ENCODE measurements around the gene CCDC15.
A peak's percentile ranks its signal among the peaks of the same experiment; 100 is the strongest.
"Not testable (repeated sequence)": the region's sequence is repeated elsewhere in the genome, so short reads cannot be mapped to it uniquely, and the experiment has no call there.

Gene CCDC15

DNA sequence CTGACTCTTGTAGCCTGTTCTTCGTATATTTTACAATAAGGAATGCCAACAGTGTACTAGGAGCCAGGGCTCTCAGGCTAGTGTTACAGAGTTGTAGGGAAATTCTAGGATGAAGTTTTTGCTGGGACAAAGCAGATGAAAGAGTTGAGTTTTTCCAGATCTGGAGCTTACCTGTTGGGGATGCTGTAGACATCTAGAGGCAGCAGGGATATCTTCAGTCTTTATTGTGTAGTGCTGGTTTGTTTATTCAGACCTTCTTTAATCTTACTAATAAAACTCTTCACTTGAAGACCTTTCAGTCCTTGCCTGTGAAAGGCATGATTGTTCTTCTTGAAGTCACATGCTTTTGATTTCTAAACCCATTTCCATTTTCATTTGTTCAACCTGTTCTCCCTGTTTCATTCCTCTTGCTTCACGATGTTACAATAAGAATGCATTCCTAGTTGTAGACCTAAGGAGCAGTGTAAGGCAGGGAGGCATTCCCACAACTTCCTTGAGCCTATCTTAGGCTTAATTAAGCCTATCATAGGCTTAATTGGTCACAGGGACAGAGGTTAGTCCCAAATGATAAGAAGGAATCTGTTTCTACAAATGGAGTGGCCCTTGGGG is 101.2 kb downstream of the CCDC15 start:
- no peak overlapping the region for H3K9ac ChIP-seq (ENCODE audit: low read length in 2 of 2)
- H3K27ac ChIP-seq (ENCODE audit: low read length), result no peak overlapping the region

DNA sequence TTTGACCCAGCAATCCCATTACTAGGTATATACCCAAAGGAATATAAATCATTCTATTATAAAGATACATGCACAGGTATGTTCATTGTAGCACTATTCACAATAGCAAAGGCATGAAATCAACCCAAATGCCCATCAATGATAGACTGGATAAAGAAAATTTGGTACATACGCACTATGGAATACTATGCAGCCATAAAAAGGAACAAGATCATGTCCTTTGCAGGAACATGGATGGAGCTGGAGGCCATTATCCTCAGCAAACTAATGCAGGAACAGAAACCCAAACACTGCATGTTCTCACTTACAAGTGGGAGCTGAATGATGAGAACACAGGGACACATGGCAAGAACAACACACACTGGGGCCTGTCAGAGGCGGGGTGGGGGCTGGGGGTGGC is 102.1 kb downstream of the CCDC15 start:
- not testable (repeated sequence) for H3K27me3 ChIP-seq (ENCODE audit: control insufficient read depth in 1 of 2, insufficient read depth in 2 of 2, low read length in 2 of 2); H3K4me3 ChIP-seq (ENCODE audit: low read length in 2 of 2); H3K36me3 ChIP-seq (ENCODE audit: control insufficient read depth in 2 of 2, insufficient read depth in 2 of 2, low read length in 2 of 2); H3K27ac ChIP-seq (ENCODE audit: low read length); H3K4me1 ChIP-seq (ENCODE audit: control insufficient read depth, insufficient read depth, low read length); H3K9ac ChIP-seq (ENCODE audit: low read length in 2 of 2); H3K9me3 ChIP-seq (ENCODE audit: control insufficient read depth in 2 of 2, low read length in 2 of 2)

More for the DNA sequence above, 101.2 kb downstream of the CCDC15 start:
- Histone ChIP-seq H3K9me3 (ENCODE audit: control insufficient read depth in 2 of 2, low read length in 2 of 2) (no peaks in the 10 kb centered on the region), H3K4me3 (ENCODE audit: low read length in 2 of 2) (no peak overlapping the region), H3K4me1 (ENCODE audit: control insufficient read depth, insufficient read depth, low read length) (no peaks in the 10 kb centered on the region), H3K36me3 (ENCODE audit: control insufficient read depth in 2 of 2, insufficient read depth in 2 of 2, low read length in 2 of 2) (no peaks in the 10 kb centered on the region), H3K27me3 (ENCODE audit: control insufficient read depth in 1 of 2, insufficient read depth in 2 of 2, low read length in 2 of 2) (no peaks in the 10 kb centered on the region)

DNA sequence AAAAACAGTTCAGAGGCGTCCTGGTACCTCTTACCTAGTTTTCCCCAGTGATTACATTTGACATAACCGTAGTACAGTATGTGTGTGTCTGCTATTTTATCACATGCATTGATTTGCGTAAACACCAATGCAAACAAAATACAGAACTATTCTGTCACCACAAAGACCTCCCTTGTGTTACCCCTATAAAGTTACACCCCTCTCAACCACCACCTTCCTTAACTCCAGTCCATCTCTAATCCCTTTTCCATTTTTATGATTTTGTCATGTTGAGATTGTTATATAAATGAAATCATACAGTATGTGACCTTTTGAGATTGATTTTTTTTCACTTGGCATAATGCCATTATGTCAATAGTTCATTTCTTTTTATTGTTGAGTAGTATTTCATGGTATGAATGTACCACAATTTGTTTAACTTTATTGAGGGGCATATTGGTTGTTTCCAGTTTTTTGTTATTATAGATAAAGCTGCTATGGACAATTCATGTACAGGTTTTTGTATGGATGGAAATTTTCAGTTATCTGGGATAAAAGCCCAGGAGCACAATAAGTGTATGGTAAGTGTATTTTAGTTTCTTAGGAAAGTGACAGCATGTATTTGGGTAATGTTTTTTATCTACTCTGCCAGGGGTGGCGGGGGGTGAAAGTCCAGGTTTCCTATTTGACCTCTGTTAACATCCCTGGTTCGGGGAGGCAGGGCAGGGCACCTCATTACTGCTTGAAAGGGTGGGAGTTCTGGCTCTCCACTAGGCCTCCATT is 103.1 kb downstream of the CCDC15 start:
- Histone ChIP-seq H3K36me3 (ENCODE audit: control insufficient read depth in 2 of 2, insufficient read depth in 2 of 2, low read length in 2 of 2) (no peaks in the 10 kb centered on the region), H3K4me3 (ENCODE audit: low read length in 2 of 2) (no peak overlapping the region), H3K27ac (ENCODE audit: low read length) (no peak overlapping the region), H3K9me3 (ENCODE audit: control insufficient read depth in 2 of 2, low read length in 2 of 2) (no peaks in the 10 kb centered on the region), H3K9ac (ENCODE audit: low read length in 2 of 2) (no peak overlapping the region), H3K4me1 (ENCODE audit: control insufficient read depth, insufficient read depth, low read length) (no peaks in the 10 kb centered on the region), H3K27me3 (ENCODE audit: control insufficient read depth in 1 of 2, insufficient read depth in 2 of 2, low read length in 2 of 2) (no peaks in the 10 kb centered on the region)

- Histone ChIP-seq H3K36me3 (ENCODE audit: control insufficient read depth in 2 of 2, insufficient read depth in 2 of 2, low read length in 2 of 2) (no peaks in the 10 kb centered on the region), H3K27ac (ENCODE audit: low read length) (no peak overlapping the region), H3K4me1 (ENCODE audit: control insufficient read depth, insufficient read depth, low read length) (no peaks in the 10 kb centered on the region), H3K4me3 (ENCODE audit: low read length in 2 of 2) (no peak overlapping the region), H3K9ac (ENCODE audit: low read length in 2 of 2) (no peak overlapping the region), H3K27me3 (ENCODE audit: control insufficient read depth in 1 of 2, insufficient read depth in 2 of 2, low read length in 2 of 2) (no peaks in the 10 kb centered on the region), H3K9me3 (ENCODE audit: control insufficient read depth in 2 of 2, low read length in 2 of 2) (no peaks in the 10 kb centered on the region)
Observed at GRCh38 chr11:125057693-125058016, 103.7 kb downstream of the CCDC15 start.

DNA sequence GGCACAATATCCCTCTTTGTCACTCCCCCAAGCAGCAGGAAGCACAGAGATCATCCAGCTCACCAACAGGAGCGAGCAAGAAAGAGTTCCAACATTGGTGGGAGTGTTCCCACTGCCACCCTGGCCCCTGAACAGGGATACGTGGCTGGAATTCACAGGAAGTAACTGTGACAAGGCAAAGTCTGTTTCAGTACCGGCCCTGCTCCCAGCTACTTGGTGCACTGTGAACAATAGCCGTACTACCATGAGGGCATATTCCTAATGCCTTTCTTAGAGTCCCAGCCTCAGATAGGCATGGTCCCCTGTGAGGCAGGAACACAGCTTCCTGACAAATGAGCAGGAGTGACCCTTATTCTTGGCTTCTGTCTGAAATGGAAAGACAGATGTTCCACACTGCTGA is 107.3 kb downstream of the CCDC15 start:
- Histone ChIP-seq H3K4me1 (ENCODE audit: control insufficient read depth, insufficient read depth, low read length) (peaks cover 7% of the 10 kb centered on the region), H3K27me3 (ENCODE audit: control insufficient read depth in 1 of 2, insufficient read depth in 2 of 2, low read length in 2 of 2) (no peaks in the 10 kb centered on the region), H3K27ac (ENCODE audit: low read length) (no peak overlapping the region), H3K4me3 (ENCODE audit: low read length in 2 of 2) (no peak overlapping the region), H3K9me3 (ENCODE audit: control insufficient read depth in 2 of 2, low read length in 2 of 2) (no peaks in the 10 kb centered on the region), H3K9ac (ENCODE audit: low read length in 2 of 2) (no peak overlapping the region), H3K36me3 (ENCODE audit: control insufficient read depth in 2 of 2, insufficient read depth in 2 of 2, low read length in 2 of 2) (no peaks in the 10 kb centered on the region)

DNA sequence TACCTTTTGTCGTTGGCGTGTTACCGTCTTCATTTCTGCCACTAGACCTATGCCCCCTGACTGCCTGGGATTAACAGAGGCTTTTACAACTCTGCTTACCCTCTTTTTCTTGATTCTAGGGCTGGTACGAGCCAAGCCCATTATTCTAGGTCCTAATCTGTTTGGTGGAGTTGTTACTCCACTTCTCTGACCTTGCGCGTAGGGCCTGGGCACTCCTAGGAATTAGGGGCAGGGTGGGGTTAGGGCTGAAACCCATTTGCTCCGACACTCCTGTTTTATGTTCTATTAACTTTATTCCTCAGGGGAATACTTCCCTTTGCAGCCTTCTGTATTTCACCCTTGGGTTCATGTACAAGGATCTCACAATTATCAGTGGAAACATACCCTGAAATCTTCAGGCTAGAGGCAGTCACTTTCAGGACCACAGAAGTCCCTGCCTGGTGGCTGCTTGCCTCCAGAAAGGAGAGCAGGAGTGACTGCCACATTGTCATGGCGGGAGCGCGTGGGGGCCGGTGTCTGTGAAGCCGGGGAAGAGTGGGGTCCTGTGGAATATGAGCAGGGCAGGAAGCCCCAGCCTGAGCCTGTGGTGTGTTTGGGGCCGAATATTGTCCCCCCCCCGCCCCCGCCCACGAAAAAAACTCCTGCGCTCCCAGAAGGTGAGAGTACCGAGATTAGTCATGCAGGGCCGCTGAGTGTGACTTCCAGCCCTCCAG is 108.4 kb downstream of the CCDC15 start:
- Histone ChIP-seq H3K4me3 (ENCODE audit: low read length in 2 of 2) (peak overlapping the region; percentile 81 to 83), H3K27ac (ENCODE audit: low read length) (no peak overlapping the region), H3K9me3 (ENCODE audit: control insufficient read depth in 2 of 2, low read length in 2 of 2) (no peaks in the 10 kb centered on the region), H3K9ac (ENCODE audit: low read length in 2 of 2) (peak overlapping the region; percentile 53 to 65), H3K4me1 (ENCODE audit: control insufficient read depth, insufficient read depth, low read length) (peaks cover 7% of the 10 kb centered on the region), H3K27me3 (ENCODE audit: control insufficient read depth in 1 of 2, insufficient read depth in 2 of 2, low read length in 2 of 2) (no peaks in the 10 kb centered on the region), H3K36me3 (ENCODE audit: control insufficient read depth in 2 of 2, insufficient read depth in 2 of 2, low read length in 2 of 2) (no peaks in the 10 kb centered on the region)

- H3K27ac ChIP-seq (ENCODE audit: low read length), result no peak within 1 kb of the TSS
Observed at GRCh38 chr11:125062931-125063428, 109.0 kb downstream of the CCDC15 start, which contains the start of gene SLC37A2. SLC37A2 (plus strand) TSS chr11:125063305; CDS start chr11:125063368, 63 bp downstream.

DNA sequence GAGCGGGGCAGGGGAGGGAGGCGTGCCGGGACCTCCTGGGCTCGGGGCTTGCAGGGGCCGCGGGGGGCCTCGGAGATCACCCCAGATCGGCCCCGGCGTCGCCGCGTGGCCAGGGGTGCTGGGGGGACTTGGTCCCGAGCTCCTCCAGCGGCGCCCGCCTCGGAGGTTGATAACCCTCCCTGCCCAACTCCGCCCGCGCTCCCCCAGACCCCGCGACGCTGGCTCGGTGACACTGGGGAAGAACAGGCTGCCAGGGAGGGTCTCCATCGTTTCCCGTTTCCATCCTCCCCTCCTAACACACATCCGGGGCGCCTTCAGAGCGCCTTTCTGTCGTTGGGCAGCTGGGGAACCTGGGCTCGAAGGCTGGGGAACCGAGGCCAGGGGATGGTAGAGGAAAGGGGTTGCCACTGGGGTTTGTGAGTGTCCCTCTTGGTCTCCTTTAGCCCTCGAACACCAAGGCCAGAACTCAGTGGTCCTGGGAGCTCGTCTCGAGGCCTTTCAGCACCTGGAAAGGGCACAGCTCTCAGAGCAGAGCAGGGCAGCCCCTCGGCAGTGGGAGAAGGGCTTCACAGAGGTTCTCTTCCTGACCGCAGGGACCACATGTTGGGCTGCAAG is 109.5 kb downstream of the CCDC15 start:
- Histone ChIP-seq H3K36me3 (ENCODE audit: control insufficient read depth in 2 of 2, insufficient read depth in 2 of 2, low read length in 2 of 2) (no peaks in the 10 kb centered on the region), H3K9me3 (ENCODE audit: control insufficient read depth in 2 of 2, low read length in 2 of 2) (no peaks in the 10 kb centered on the region), H3K9ac (ENCODE audit: low read length in 2 of 2) (peak overlapping the region; percentile 53 to 65), H3K27me3 (ENCODE audit: control insufficient read depth in 1 of 2, insufficient read depth in 2 of 2, low read length in 2 of 2) (no peaks in the 10 kb centered on the region), H3K27ac (ENCODE audit: low read length) (no peak overlapping the region), H3K4me1 (ENCODE audit: control insufficient read depth, insufficient read depth, low read length) (peaks cover 7% of the 10 kb centered on the region), H3K4me3 (ENCODE audit: low read length in 2 of 2) (peak overlapping the region; percentile 81 to 83)

More at GRCh38 chr11:125062931-125063428, 109.0 kb downstream of the CCDC15 start, which contains the start of gene SLC37A2:
- Histone ChIP-seq H3K36me3 (ENCODE audit: control insufficient read depth in 2 of 2, insufficient read depth in 2 of 2, low read length in 2 of 2) (no peaks in the 10 kb centered on the region), H3K4me1 (ENCODE audit: control insufficient read depth, insufficient read depth, low read length) (peaks cover 7% of the 10 kb centered on the region), H3K27me3 (ENCODE audit: control insufficient read depth in 1 of 2, insufficient read depth in 2 of 2, low read length in 2 of 2) (no peaks in the 10 kb centered on the region), H3K9me3 (ENCODE audit: control insufficient read depth in 2 of 2, low read length in 2 of 2) (no peaks in the 10 kb centered on the region), H3K9ac (ENCODE audit: low read length in 2 of 2) (peak within 1 kb of the TSS; percentile 53 to 65), H3K4me3 (ENCODE audit: low read length in 2 of 2) (peak within 1 kb of the TSS; percentile 81 to 83)

- Histone ChIP-seq H3K4me3 (ENCODE audit: low read length in 2 of 2) (peak overlapping the region; percentile 81 to 83), H3K9ac (ENCODE audit: low read length in 2 of 2) (peak overlapping the region; percentile 53 to 55), H3K9me3 (ENCODE audit: control insufficient read depth in 2 of 2, low read length in 2 of 2) (no peaks in the 10 kb centered on the region), H3K4me1 (ENCODE audit: control insufficient read depth, insufficient read depth, low read length) (peaks cover 7% of the 10 kb centered on the region), H3K36me3 (ENCODE audit: control insufficient read depth in 2 of 2, insufficient read depth in 2 of 2, low read length in 2 of 2) (no peaks in the 10 kb centered on the region), H3K27ac (ENCODE audit: low read length) (no peak overlapping the region), H3K27me3 (ENCODE audit: control insufficient read depth in 1 of 2, insufficient read depth in 2 of 2, low read length in 2 of 2) (no peaks in the 10 kb centered on the region)
Observed at GRCh38 chr11:125064070-125064469, 110.1 kb downstream of the CCDC15 start.

GRCh38 chr11:125068368-125068767 is 114.4 kb downstream of the CCDC15 start:
- no peak overlapping the region for H3K27ac ChIP-seq (ENCODE audit: low read length)
- H3K4me1 ChIP-seq (ENCODE audit: control insufficient read depth, insufficient read depth, low read length), result peaks cover 6% of the 10 kb centered on the region
- H3K9me3 ChIP-seq (ENCODE audit: control insufficient read depth in 2 of 2, low read length in 2 of 2), result no peaks in the 10 kb centered on the region
- H3K36me3 ChIP-seq (ENCODE audit: control insufficient read depth in 2 of 2, insufficient read depth in 2 of 2, low read length in 2 of 2), result no peaks in the 10 kb centered on the region
- no peak overlapping the region for H3K9ac ChIP-seq (ENCODE audit: low read length in 2 of 2)
- H3K4me3 ChIP-seq (ENCODE audit: low read length in 2 of 2), result no peak overlapping the region
- peaks cover 0 to 4% of the 10 kb centered on the region in 2 donors for H3K27me3 ChIP-seq (ENCODE audit: control insufficient read depth in 1 of 2, insufficient read depth in 2 of 2, low read length in 2 of 2)

Measured in stomach smooth muscle (tissue), 2 donors.